ENCODE measurements around the gene PTGES3.

The PTGES3 gene

GRCh38 chr12:56635806-56636674 is 52.0 kb downstream of the PTGES3 start:
- TF ChIP-seq CTCF (conservative IDR thresholded peaks at IDR 0.05; ENCODE audit: low read length), result no peak
- TF ChIP-seq EZH2phosphoT487 (IDR thresholded peaks at IDR 0.05; ENCODE audit: borderline replicate concordance), result no peak
- H3K36me3 ChIP-seq (ENCODE audit: insufficient read depth, low read length), result peaks cover 34% of the 10 kb centered on the region; the same call in 1 of the 2 replicates
- H2AFZ ChIP-seq (ENCODE audit: low read length), result peak overlapping the region; percentile 58
- peak overlapping the region; percentile 81 for H3K9ac ChIP-seq (ENCODE audit: low read depth, low read length, poor library complexity, severe bottlenecking)
- peaks cover 13% of the 10 kb centered on the region for H3F3A ChIP-seq (ENCODE audit: low read depth)
- H4K20me1 ChIP-seq (ENCODE audit: insufficient read depth, low read length, poor library complexity, severe bottlenecking), result peaks cover 36% of the 10 kb centered on the region
- H3K79me2 ChIP-seq (ENCODE audit: insufficient read depth, low read length), result peaks cover 54% of the 10 kb centered on the region
- peak overlapping the region; percentile 100 for H3K4me2 ChIP-seq (ENCODE audit: low read depth, low read length, poor library complexity, severe bottlenecking)
- H3K9me3 ChIP-seq (ENCODE audit: insufficient read depth, low read depth, low read length), result no peaks in the 10 kb centered on the region
- peak overlapping the region; percentile 90 for H3K4me3 ChIP-seq (ENCODE audit: low read length, poor library complexity, severe bottlenecking)
- H3K9me2 ChIP-seq (replicated peaks; ENCODE audit: low read depth, low read length), result no peaks in the 10 kb centered on the region
- H3K4me1 ChIP-seq (ENCODE audit: insufficient read depth, low read length, poor library complexity, severe bottlenecking), result peaks cover 52% of the 10 kb centered on the region
- no peaks in the 10 kb centered on the region for H3K27me3 ChIP-seq (ENCODE audit: insufficient read depth, low read length, poor library complexity, severe bottlenecking)

GRCh38 chr12:56634837-56635791 is 53.0 kb downstream of the PTGES3 start:
- Histone ChIP-seq H3K4me2 (ENCODE audit: low read depth, low read length, poor library complexity, severe bottlenecking) (peak overlapping the region; percentile 100), H3K79me2 (ENCODE audit: insufficient read depth, low read length) (peaks cover 56% of the 10 kb centered on the region), H3K36me3 (ENCODE audit: insufficient read depth, low read length) (peaks cover 28% of the 10 kb centered on the region; the same call in 1 of the 2 replicates), H3K27me3 (ENCODE audit: insufficient read depth, low read length, poor library complexity, severe bottlenecking) (no peaks in the 10 kb centered on the region), H3F3A (ENCODE audit: low read depth) (peaks cover 13% of the 10 kb centered on the region), H2AFZ (ENCODE audit: low read length) (peak overlapping the region; percentile 74), H3K4me1 (ENCODE audit: insufficient read depth, low read length, poor library complexity, severe bottlenecking) (peaks cover 59% of the 10 kb centered on the region), H4K20me1 (ENCODE audit: insufficient read depth, low read length, poor library complexity, severe bottlenecking) (peaks cover 31% of the 10 kb centered on the region), H3K4me3 (ENCODE audit: low read length, poor library complexity, severe bottlenecking) (peak overlapping the region; percentile 90), H3K9ac (ENCODE audit: low read depth, low read length, poor library complexity, severe bottlenecking) (peak overlapping the region; percentile 81), H3K9me3 (ENCODE audit: insufficient read depth, low read depth, low read length) (no peaks in the 10 kb centered on the region), H3K9me2 (replicated peaks; ENCODE audit: low read depth, low read length) (no peaks in the 10 kb centered on the region)
- TF ChIP-seq CTCF (conservative IDR thresholded peaks at IDR 0.05; ENCODE audit: low read length) (peak; percentile 38), EZH2phosphoT487 (IDR thresholded peaks at IDR 0.05; ENCODE audit: borderline replicate concordance) (no peak)

- Histone ChIP-seq H2AFZ (ENCODE audit: low read length) (peak overlapping the region; percentile 74), H3K9ac (ENCODE audit: low read depth, low read length, poor library complexity, severe bottlenecking) (peak overlapping the region; percentile 81), H3F3A (ENCODE audit: low read depth) (peaks cover 13% of the 10 kb centered on the region), H3K4me3 (ENCODE audit: low read length, poor library complexity, severe bottlenecking) (peak overlapping the region; percentile 90), H3K27me3 (ENCODE audit: insufficient read depth, low read length, poor library complexity, severe bottlenecking) (peaks cover 4% of the 10 kb centered on the region), H3K4me1 (ENCODE audit: insufficient read depth, low read length, poor library complexity, severe bottlenecking) (peaks cover 59% of the 10 kb centered on the region), H3K4me2 (ENCODE audit: low read depth, low read length, poor library complexity, severe bottlenecking) (peak overlapping the region; percentile 100), H3K79me2 (ENCODE audit: insufficient read depth, low read length) (peaks cover 56% of the 10 kb centered on the region), H4K20me1 (ENCODE audit: insufficient read depth, low read length, poor library complexity, severe bottlenecking) (peaks cover 31% of the 10 kb centered on the region), H3K9me3 (ENCODE audit: insufficient read depth, low read depth, low read length) (no peaks in the 10 kb centered on the region), H3K36me3 (ENCODE audit: insufficient read depth, low read length) (peaks cover 21% of the 10 kb centered on the region; the same call in 1 of the 2 replicates), H3K9me2 (replicated peaks; ENCODE audit: low read depth, low read length) (no peaks in the 10 kb centered on the region)
- no peak for TF ChIP-seq EZH2phosphoT487 (IDR thresholded peaks at IDR 0.05; ENCODE audit: borderline replicate concordance)
- TF ChIP-seq CTCF (conservative IDR thresholded peaks at IDR 0.05; ENCODE audit: low read length), result no peak
Measured at GRCh38 chr12:56634242-56634836, 53.7 kb downstream of the PTGES3 start.
